ENCODE results near the gene SPIRE2.
"Not testable (repeated sequence)": the region's sequence is repeated elsewhere in the genome, so short reads cannot be mapped to it uniquely, and the experiment has no call there.

The SPIRE2 gene

DNA sequence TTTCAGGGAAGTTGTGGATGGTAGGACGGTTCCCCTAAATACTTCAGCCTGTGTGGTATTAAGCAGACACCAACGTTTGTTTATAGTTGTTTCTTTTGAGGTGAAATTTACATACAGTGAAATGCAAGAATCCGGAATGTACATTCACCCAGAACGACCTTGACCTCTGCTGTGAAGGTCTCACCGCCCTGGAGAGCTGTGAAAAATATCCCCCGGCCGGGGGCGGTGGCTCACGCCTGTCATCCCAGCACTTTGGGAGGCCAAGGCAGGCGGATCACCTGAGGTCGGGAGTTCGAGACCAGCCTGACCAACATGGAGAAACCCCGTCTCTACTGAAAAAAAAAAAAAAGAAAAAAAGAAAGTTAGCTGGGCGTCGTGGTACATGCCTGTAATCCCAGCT lies 8.2 kb downstream of the SPIRE2 start:
- H3K4me3 ChIP-seq (ENCODE audit: low read depth, low read length); in situ Hi-C loops (cut with HindIII; ENCODE audit: low pct_ligation_motif_present, low sequenced_read_pairs); DNase-seq: not testable (repeated sequence)

GRCh38 chr16:89837014-89837546 lies 8.8 kb downstream of the SPIRE2 start:
- in situ Hi-C loops (cut with HindIII; ENCODE audit: low pct_ligation_motif_present, low sequenced_read_pairs): no loop called here
- no peak for DNase-seq
- Histone ChIP-seq H3K4me3 (ENCODE audit: low read depth, low read length) (no peak overlapping the region), H3K27me3 (replicated peaks) (no peaks in the 10 kb centered on the region), H3K36me3 (replicated peaks) (no peaks in the 10 kb centered on the region), H3K27ac (no peak overlapping the region)
- TF ChIP-seq CTCF (IDR thresholded peaks at IDR 0.05; ENCODE audit: low read depth, low read length, missing control alignments): no peak

More for the DNA sequence above, 8.2 kb downstream of the SPIRE2 start:
- not testable (repeated sequence) for H3K27ac ChIP-seq; H3K36me3 ChIP-seq (replicated peaks); H3K27me3 ChIP-seq (replicated peaks)

GRCh38 chr16:89841275-89841674 lies 13.0 kb downstream of the SPIRE2 start:
- Histone ChIP-seq H3K27ac (no peak overlapping the region), H3K27me3 (replicated peaks) (no peaks in the 10 kb centered on the region), H3K4me3 (ENCODE audit: low read depth, low read length) (no peak overlapping the region), H3K36me3 (replicated peaks) (no peaks in the 10 kb centered on the region)
- DNase-seq: no peak
- no peak for TF ChIP-seq CTCF (IDR thresholded peaks at IDR 0.05; ENCODE audit: low read depth, low read length, missing control alignments)
- in situ Hi-C loops (cut with HindIII; ENCODE audit: low pct_ligation_motif_present, low sequenced_read_pairs): no loop called here

DNA sequence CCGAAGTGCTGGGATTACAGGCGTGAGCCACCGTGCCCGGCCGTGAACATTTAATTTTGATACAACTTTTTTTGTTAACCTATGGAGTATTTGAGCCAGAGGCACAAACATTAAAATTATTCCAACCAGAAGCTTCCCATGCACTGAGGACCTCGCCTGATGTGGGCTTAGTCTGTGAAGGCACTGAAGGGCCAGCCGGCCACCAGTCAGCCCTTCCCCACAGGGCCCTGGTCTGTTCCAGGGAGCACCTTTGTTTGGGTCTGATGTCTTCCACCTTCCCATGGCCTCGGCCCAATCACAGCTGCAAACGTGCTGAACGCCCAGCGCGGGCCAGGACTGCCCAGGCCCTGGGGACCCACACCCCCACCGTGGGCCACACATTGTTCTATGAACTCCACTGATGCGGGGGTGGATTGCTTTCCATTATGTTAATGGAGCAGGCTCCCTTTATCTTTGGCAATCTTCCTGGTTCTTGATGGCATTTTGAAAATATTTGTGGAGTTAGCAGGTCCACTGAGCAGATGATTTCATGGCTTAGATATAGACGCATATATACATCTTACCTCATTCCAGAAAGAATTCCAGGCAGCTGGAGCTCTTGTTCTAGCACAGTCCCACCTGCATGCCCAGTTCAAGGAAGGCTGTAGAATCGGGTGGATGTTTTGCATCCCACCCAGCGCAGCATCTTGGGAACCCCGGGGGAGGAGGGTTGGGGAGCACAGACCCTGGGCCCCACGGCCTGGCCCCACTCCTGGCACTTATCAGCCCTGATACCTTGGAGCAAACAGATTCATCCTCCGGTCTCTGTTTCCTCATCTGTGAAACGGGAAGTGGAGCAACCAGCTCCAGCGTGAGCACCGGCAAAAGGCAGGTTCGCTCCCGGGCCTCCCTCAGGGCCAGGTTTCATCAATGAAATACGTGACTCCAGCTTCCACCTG lies 14.5 kb downstream of the SPIRE2 start:
- TF ChIP-seq CTCF (IDR thresholded peaks at IDR 0.05; ENCODE audit: low read depth, low read length, missing control alignments): no peak
- in situ Hi-C loops (cut with HindIII; ENCODE audit: low pct_ligation_motif_present, low sequenced_read_pairs): no loop called here
- Histone ChIP-seq H3K27ac (no peak overlapping the region), H3K4me3 (ENCODE audit: low read depth, low read length) (no peak overlapping the region), H3K36me3 (replicated peaks) (no peaks in the 10 kb centered on the region), H3K27me3 (replicated peaks) (no peaks in the 10 kb centered on the region)
- peak; percentile 31 for DNase-seq

GRCh38 chr16:89843409-89844350 lies 15.4 kb downstream of the SPIRE2 start:
- no peak for TF ChIP-seq CTCF (IDR thresholded peaks at IDR 0.05; ENCODE audit: low read depth, low read length, missing control alignments)
- no peak overlapping the region for H3K27ac ChIP-seq
- H3K36me3 ChIP-seq (replicated peaks): no peaks in the 10 kb centered on the region
- in situ Hi-C loops (cut with HindIII; ENCODE audit: low pct_ligation_motif_present, low sequenced_read_pairs): no loop called here
- no peak overlapping the region for H3K4me3 ChIP-seq (ENCODE audit: low read depth, low read length)
- H3K27me3 ChIP-seq (replicated peaks): no peaks in the 10 kb centered on the region
- no peak for DNase-seq
